ENCODE measurements around the gene CLDN18. TPM values are rescaled to one million over a fixed set of nuclear protein-coding genes. Genes with fewer than 3 reads are reported as not detected.

The CLDN18 gene
- total RNA-seq: not detected

DNA sequence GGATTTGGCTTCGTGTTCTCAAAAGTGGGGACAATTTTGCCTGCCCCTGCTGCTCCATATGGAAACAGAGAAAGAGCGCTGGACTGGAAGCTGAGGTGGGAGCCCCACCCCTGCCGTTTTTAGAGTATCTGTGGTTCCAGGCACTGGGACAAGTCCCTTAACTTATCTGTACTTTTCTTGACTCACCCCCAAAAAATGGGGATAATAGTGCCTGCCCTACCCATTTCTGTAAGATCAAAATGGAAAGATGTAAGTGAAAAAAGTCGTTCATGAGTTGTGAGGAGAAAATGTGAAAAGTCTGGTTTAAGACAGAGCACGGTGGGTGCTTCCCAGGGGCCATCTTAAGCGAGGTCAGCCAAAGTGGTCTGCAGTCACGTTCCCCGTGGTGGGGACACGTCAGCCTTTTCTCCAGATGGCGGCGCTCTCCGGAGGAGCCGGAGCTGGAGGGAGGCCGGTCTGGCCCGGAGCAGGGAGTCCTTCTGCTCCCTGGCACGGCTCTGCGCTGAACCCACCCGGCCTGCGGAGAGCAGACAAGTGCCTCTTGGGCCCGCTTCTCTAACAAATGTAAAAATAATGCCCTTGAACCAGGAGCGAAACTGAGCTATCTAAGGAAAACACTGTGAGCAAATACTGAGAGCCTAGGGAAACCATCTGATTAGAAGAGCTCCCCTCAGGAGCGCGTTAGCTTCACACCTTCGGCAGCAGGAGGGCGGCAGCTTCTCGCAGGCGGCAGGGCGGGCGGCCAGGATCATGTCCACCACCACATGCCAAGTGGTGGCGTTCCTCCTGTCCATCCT, at the start of gene CLDN18:
TSS of gene CLDN18 (plus strand) at position 690 of the 797 bp plus-strand sequence. CDS start at position 751, 61 bp downstream.
- no peak within 1 kb of the TSS for H3K27ac Mint-ChIP-seq
- ChIA-PET CTCF (no interaction called here), POLR2A (no interaction called here)
- no peak within 1 kb of the TSS for H3K4me3 Mint-ChIP-seq
- no peak for DNase-seq
- H3K36me3 Mint-ChIP-seq: no peaks in the 10 kb centered on the region
- H3K27me3 Mint-ChIP-seq: peaks cover 6% of the 10 kb centered on the region
- intact Hi-C loops (cut with micrococcal nuclease): no loop called here
- H3K4me1 Mint-ChIP-seq (ENCODE audit: low read depth): no peaks in the 10 kb centered on the region
- no peaks in the 10 kb centered on the region for H3K9me3 Mint-ChIP-seq

GRCh38 chr3:137962251-137962650, 47.7 kb upstream of the CLDN18 start:
- no peak overlapping the region for H3K27ac Mint-ChIP-seq

GRCh38 chr3:137963463-137963862, 46.5 kb upstream of the CLDN18 start:
- Mint-ChIP-seq H3K4me3 (no peak overlapping the region), H3K27me3 (no peaks in the 10 kb centered on the region), H3K27ac (no peak overlapping the region), H3K4me1 (ENCODE audit: low read depth) (no peaks in the 10 kb centered on the region), H3K9me3 (no peaks in the 10 kb centered on the region), H3K36me3 (no peaks in the 10 kb centered on the region)
- CTCF ChIA-PET: no interaction called here
- no peak for DNase-seq
- POLR2A ChIA-PET: no interaction called here
- intact Hi-C loops (cut with micrococcal nuclease): no loop called here

More at GRCh38 chr3:137962251-137962650, 47.7 kb upstream of the CLDN18 start:
- no peak for DNase-seq
- ChIA-PET CTCF (no interaction called here), POLR2A (no interaction called here)
- intact Hi-C loops (cut with micrococcal nuclease): no loop called here
- H3K4me1 Mint-ChIP-seq (ENCODE audit: low read depth): no peaks in the 10 kb centered on the region
- H3K9me3 Mint-ChIP-seq: no peaks in the 10 kb centered on the region
- H3K4me3 Mint-ChIP-seq: no peak overlapping the region
- H3K36me3 Mint-ChIP-seq: no peaks in the 10 kb centered on the region
- peaks cover 2% of the 10 kb centered on the region for H3K27me3 Mint-ChIP-seq

- Mint-ChIP-seq H3K4me1 (ENCODE audit: low read depth) (no peaks in the 10 kb centered on the region), H3K4me3 (no peak overlapping the region), H3K27ac (no peak overlapping the region), H3K27me3 (peaks cover 12% of the 10 kb centered on the region), H3K36me3 (no peaks in the 10 kb centered on the region), H3K9me3 (no peaks in the 10 kb centered on the region)
- DNase-seq: peak; percentile 75
- ChIA-PET CTCF (interaction anchor here (0.6 to 1.9 kb wide), 11 partner anchors 9 to 939 kb away, joined by 3 to 5 read pairs (median 3); partner anchors contain the start of gene DZIP1L), POLR2A (no interaction called here)
- intact Hi-C loops (cut with micrococcal nuclease): loop anchor here (1.0 kb wide), 1 partner anchor 866 kb away; no protein-coding TSS in a partner anchor
Observed at GRCh38 chr3:137970914-137971831, 38.8 kb upstream of the CLDN18 start.

GRCh38 chr3:137972396-137972795, 37.6 kb upstream of the CLDN18 start:
- Mint-ChIP-seq H3K4me3 (no peak overlapping the region), H3K9me3 (no peaks in the 10 kb centered on the region), H3K27ac (no peak overlapping the region), H3K4me1 (ENCODE audit: low read depth) (no peaks in the 10 kb centered on the region), H3K27me3 (peaks cover 16% of the 10 kb centered on the region), H3K36me3 (no peaks in the 10 kb centered on the region)
- no peak for DNase-seq
- ChIA-PET POLR2A (no interaction called here), CTCF (interaction anchor here (0.8 to 1.9 kb wide), 2 partner anchors 14 to 866 kb away, joined by 3 to 4 read pairs; no protein-coding TSS in a partner anchor)
- intact Hi-C loops (cut with micrococcal nuclease): no loop called here

- H3K9me3 Mint-ChIP-seq: no peaks in the 10 kb centered on the region
- DNase-seq: no peak
- POLR2A ChIA-PET: no interaction called here
- no peak overlapping the region for H3K4me3 Mint-ChIP-seq
- H3K27me3 Mint-ChIP-seq: peaks cover 11% of the 10 kb centered on the region
- intact Hi-C loops (cut with micrococcal nuclease): no loop called here
- CTCF ChIA-PET: no interaction called here
- no peak overlapping the region for H3K27ac Mint-ChIP-seq
- H3K4me1 Mint-ChIP-seq (ENCODE audit: low read depth): no peaks in the 10 kb centered on the region
- H3K36me3 Mint-ChIP-seq: no peaks in the 10 kb centered on the region
Observed at GRCh38 chr3:137978328-137978727, 31.6 kb upstream of the CLDN18 start.

DNA sequence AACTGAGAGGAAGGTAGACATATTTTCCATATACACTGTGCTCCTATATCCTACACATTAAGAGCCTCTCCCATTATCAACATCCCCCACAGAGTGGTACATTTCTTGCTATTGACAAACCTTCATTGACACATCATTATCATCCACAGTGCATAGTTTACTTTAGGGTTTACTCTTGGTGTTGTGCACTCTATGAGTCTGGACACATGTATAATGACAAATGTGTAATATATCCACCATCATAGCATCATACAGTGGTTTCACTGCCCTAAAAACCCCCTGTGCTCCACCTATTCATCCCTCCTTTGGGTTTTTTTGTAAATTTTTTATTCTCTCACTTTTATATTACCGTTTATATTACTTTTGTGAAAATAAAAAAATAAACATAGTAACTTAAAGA, 22.2 kb upstream of the CLDN18 start:
- Mint-ChIP-seq H3K36me3 (no peaks in the 10 kb centered on the region), H3K9me3 (no peaks in the 10 kb centered on the region), H3K27ac (no peak overlapping the region), H3K27me3 (peaks cover under 1% of the 10 kb centered on the region), H3K4me3 (no peak overlapping the region), H3K4me1 (ENCODE audit: low read depth) (peaks cover 2% of the 10 kb centered on the region)
- intact Hi-C loops (cut with micrococcal nuclease): no loop called here
- CTCF ChIA-PET: no interaction called here
- no peak for DNase-seq
- POLR2A ChIA-PET: no interaction called here

- Mint-ChIP-seq H3K27ac (no peak overlapping the region), H3K4me1 (ENCODE audit: low read depth) (peaks cover 2% of the 10 kb centered on the region), H3K9me3 (no peaks in the 10 kb centered on the region), H3K27me3 (no peaks in the 10 kb centered on the region), H3K36me3 (no peaks in the 10 kb centered on the region), H3K4me3 (no peak overlapping the region)
- intact Hi-C loops (cut with micrococcal nuclease): no loop called here
- DNase-seq: peak; percentile 18
- ChIA-PET POLR2A (no interaction called here), CTCF (no interaction called here)
Observed at GRCh38 chr3:137988152-137988551, 21.8 kb upstream of the CLDN18 start.

DNA sequence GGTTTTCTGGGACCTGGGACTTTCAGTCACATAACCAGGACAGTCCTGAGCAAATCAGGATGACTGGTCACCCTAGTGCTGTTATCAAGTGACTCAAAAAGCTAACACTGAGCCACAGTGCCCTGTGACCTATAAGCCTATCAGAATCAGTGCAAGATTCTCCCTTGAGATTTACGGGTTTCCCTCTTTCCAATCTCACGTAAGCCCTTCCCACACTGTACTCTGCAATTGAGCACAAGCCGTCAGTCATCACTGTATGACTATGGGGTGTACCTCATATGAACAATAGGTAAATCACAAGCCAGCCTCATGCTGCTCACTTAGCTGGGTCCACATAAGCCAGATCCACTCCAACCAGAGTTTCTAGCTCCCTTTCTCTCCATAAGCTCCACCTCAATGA, 21.0 kb upstream of the CLDN18 start:
- no peak for DNase-seq
- Mint-ChIP-seq H3K27ac (no peak overlapping the region), H3K9me3 (peaks cover 2% of the 10 kb centered on the region), H3K36me3 (no peaks in the 10 kb centered on the region), H3K27me3 (no peaks in the 10 kb centered on the region), H3K4me1 (ENCODE audit: low read depth) (peaks cover 2% of the 10 kb centered on the region), H3K4me3 (no peak overlapping the region)
- ChIA-PET CTCF (no interaction called here), POLR2A (no interaction called here)
- intact Hi-C loops (cut with micrococcal nuclease): no loop called here

- Mint-ChIP-seq H3K4me1 (ENCODE audit: low read depth) (peaks cover 2% of the 10 kb centered on the region), H3K27me3 (no peaks in the 10 kb centered on the region), H3K9me3 (peaks cover 9% of the 10 kb centered on the region), H3K36me3 (no peaks in the 10 kb centered on the region), H3K27ac (no peak overlapping the region), H3K4me3 (no peak overlapping the region)
- ChIA-PET CTCF (interaction anchor here (1.0 kb wide), 1 partner anchor 128 kb away, joined by 3 read pairs; no protein-coding TSS in a partner anchor), POLR2A (no interaction called here)
- intact Hi-C loops (cut with micrococcal nuclease): no loop called here
- DNase-seq: no peak
Observed at GRCh38 chr3:137990427-137990826, 19.5 kb upstream of the CLDN18 start.

- H3K9me3 Mint-ChIP-seq: peaks cover 9% of the 10 kb centered on the region
- intact Hi-C loops (cut with micrococcal nuclease): no loop called here
- peaks cover 2% of the 10 kb centered on the region for H3K4me1 Mint-ChIP-seq (ENCODE audit: low read depth)
- H3K27me3 Mint-ChIP-seq: peaks cover 2% of the 10 kb centered on the region
- H3K4me3 Mint-ChIP-seq: no peak overlapping the region
- no peak for DNase-seq
- H3K27ac Mint-ChIP-seq: no peak overlapping the region
- POLR2A ChIA-PET: no interaction called here
- CTCF ChIA-PET: no interaction called here
- no peaks in the 10 kb centered on the region for H3K36me3 Mint-ChIP-seq
Observed at GRCh38 chr3:137992592-137992991, 17.4 kb upstream of the CLDN18 start.

DNA sequence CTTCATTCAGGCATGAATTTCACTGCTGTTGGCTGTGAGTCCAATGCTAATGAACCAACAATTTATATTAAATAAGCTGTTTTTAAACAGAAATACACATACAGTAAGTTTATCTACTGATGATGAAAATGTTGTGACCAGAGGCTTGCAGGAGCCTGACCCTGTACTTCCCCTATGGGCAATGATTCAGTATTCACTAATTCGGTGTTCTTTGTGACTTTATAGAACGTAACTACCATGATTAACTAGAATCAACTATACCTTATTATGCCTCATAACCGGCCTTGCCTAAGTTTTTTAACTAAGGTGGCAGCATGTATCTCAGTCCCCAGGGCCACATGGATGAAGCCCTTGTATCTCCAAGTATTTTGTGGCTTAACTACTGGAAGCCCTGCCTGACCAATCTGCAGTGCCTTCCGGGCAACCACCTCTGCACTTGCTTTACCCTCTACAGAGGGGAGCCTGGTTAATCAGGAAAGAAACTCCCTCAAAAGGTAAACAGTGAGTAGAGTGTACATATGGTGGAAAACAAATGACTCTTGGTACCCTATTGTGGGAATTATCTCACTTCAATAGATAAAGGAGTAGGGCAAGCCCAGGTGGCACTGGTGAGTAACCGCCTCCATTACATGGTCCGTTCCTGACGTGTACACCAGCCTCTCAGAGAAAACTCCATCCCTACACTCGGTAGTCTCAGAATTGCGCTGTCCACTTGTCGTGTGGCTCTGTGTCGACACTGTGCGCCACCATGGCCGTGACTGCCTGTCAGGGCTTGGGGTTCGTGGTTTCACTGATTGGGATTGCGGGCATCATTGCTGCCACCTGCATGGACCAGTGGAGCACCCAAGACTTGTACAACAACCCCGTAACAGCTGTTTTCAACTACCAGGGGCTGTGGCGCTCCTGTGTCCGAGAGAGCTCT, 11.6 kb upstream of the CLDN18 start:
- intact Hi-C loops (cut with micrococcal nuclease): no loop called here
- Mint-ChIP-seq H3K27ac (no peak overlapping the region), H3K9me3 (peaks cover 9% of the 10 kb centered on the region), H3K4me1 (ENCODE audit: low read depth) (no peaks in the 10 kb centered on the region), H3K36me3 (no peaks in the 10 kb centered on the region), H3K27me3 (peaks cover 23% of the 10 kb centered on the region), H3K4me3 (no peak overlapping the region)
- no peak for DNase-seq
- POLR2A ChIA-PET: no interaction called here
- CTCF ChIA-PET: no interaction called here

Data from activated CD4-positive, alpha-beta memory T cell treated with anti-CD3 and anti-CD28 coated beads for 36 hours (primary cell).